NCI-H1417 treated with DMSO at 0.1 percent for 48 hours (cell line): ENCODE results near the gene LRP8.
"Not testable (repeated sequence)": the region's sequence is repeated elsewhere in the genome, so short reads cannot be mapped to it uniquely, and the experiment has no call there.

Experiments used
- DNase-seq: peaks from one replicate; lab custom pipeline; 2025; lab: John Stamatoyannopoulos, UW

The LRP8 gene

GRCh38 chr1:53283156-53283555 lies 44.7 kb downstream of the LRP8 start:
- not testable (repeated sequence) for DNase-seq

GRCh38 chr1:53281133-53281532 lies 46.7 kb downstream of the LRP8 start:
- no peak for DNase-seq

- no peak for DNase-seq
These were observed 47.4 kb downstream of the LRP8 start for GRCh38 chr1:53280496-53280895.

- no peak for DNase-seq
These were observed 48.3 kb downstream of the LRP8 start for GRCh38 chr1:53279296-53280200.

GRCh38 chr1:53278298-53278725 lies 49.6 kb downstream of the LRP8 start:
- no peak for DNase-seq

DNA sequence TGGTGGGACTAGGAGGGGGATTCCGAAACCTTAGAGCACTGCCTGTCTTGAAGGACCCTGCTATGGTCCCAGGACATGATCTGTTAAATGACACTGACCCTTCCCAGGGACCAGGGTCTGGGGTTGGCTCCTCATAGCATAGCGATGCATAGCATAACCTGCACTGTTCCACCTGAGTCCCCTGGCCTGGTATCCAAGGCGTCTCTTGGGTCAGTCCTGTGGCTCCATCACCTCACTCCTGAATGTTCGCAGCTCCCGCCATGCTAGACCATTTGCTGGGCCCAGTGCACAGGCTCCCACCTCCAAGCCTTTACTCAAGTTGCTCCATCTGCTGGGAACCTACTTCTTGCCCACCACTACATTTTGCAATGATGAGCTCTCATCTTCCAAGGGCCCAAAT lies 50.5 kb downstream of the LRP8 start:
- no peak for DNase-seq

DNA sequence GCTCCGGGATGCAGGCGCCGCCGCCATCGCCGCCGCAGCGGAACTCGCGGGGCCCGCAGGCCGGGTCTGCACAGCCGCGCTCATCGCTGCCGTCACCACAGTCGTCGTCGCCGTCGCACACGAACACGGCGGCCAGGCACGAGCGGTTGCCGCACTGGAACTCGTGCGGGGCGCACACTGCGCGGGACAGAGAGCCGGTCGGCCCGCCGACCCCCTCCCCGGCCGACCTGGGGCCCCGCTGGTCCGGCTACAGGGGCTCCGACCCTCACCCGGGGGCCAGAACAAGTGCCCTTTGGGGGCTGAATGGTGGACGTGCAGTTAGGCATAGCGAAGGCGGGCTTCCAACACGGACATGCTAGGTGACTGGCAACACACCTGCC lies 51.0 kb downstream of the LRP8 start:
- no peak for DNase-seq

- DNase-seq = no peak
These were observed 51.5 kb downstream of the LRP8 start for GRCh38 chr1:53276153-53276901.

GRCh38 chr1:53275566-53275965 lies 52.3 kb downstream of the LRP8 start:
- no peak for DNase-seq

DNA sequence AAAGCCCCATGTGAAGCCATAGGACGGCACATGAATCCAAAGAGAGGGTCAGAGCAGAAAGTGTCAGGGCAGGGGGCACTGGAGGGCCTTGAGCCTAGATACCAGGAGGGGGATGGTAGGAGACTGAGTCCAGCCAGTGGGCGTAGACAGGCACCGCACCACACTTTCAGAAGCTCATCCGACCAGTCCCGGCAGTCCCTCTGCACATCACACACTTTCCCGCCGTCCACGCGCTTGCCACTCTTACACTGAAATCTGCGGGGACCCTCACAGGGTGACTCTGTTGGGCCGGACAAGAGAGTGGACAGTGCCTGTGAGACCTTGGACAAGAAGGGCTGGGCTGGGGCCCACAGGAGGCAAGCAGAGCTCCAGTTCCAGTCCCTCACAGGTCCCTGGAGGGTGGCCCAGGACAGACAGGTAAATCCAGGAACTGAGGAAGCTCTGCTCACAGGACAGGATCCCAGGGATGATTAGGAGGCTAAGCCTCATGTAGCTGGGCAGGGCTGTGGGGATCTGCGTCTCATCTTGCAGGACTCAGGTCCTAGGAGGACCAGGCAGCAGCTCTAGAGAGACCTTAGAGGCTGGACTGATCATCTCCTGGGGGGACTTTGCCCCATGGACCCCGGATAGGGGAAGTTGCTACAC lies 53.2 kb downstream of the LRP8 start:
- no peak for DNase-seq

- no peak for DNase-seq
These were observed 53.8 kb downstream of the LRP8 start for GRCh38 chr1:53274026-53274425.

GRCh38 chr1:53273526-53273925 lies 54.3 kb downstream of the LRP8 start:
- no peak for DNase-seq

GRCh38 chr1:53272349-53272748 lies 55.5 kb downstream of the LRP8 start:
- DNase-seq = no peak

DNA sequence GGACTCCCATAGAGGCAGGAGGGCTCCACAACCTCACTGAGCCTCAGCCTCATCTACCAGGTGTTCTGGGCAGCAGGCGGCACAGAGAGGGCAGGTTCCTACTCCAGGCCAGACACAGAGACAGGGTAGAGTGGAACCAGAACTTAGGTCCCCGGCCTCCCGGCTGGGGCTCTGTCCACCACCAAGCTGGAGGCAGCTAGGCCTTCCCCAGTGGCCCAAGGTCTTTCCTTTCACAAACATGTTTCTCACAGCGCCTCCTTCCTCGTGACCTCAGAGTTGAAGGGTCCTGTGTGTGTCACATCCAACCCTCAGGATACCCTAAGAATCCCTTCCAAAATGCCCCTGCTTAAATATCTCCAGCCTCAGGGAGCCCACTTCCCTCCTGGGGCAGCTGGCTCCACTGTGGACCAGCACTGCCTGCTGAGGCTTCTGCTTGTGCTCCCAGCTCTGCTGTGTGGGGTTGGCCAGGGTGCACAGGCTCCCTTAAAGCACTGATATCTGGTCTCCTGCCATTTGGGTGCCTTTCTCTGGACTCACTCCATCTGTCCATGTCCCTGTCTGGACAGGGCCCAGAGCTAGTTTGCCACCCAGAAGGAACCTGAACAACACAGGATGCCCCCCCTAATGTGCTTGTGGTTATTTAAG lies 56.3 kb downstream of the LRP8 start:
- no peak for DNase-seq

- DNase-seq = no peak
These were observed 57.0 kb downstream of the LRP8 start for GRCh38 chr1:53270873-53271272.

- no peak for DNase-seq
These were observed 57.8 kb downstream of the LRP8 start for GRCh38 chr1:53270107-53270506.

GRCh38 chr1:53267761-53268160 lies 60.1 kb downstream of the LRP8 start:
- DNase-seq = no peak

DNA sequence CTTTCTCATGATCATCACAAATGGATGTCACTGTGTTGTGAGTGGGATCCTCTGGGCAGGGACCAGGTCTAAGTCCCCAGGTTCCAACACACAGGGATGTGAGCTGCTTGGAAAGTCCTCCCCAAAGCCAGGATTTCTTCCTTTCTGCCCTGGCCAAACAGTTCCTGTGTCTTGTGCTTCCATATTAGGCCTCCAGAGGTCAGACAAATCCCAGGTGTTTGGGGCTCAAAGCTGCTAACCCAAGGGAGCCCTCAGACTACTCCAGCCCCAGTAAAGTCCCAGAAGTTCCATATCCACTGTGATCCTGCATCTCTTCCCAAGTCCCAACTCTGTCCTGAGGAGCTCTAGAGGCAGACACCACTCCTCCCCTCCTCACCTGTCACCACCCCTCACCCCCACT lies 61.8 kb downstream of the LRP8 start:
- DNase-seq = no peak

- DNase-seq = no peak
These were observed 62.3 kb downstream of the LRP8 start for GRCh38 chr1:53265581-53265980.

DNA sequence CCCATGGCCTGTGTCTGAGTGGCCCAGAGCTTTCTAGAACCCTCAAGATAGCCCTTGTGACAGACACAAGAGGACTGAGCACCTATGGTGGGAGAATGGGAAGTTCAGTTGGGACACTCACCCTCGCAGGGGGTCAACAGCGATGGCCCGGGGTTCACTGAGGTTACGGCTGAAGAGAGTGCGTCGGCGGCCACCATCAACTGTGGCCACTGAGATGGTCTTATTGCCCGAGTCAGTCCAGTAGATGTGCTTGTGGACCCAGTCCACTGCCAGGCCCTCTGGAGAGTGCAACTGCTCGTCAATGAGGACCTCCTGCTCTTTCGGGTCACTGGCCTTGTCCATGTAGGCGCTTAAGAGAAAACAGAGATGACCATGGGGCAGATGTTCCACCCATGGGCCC lies 63.8 kb downstream of the LRP8 start:
- no peak for DNase-seq

GRCh38 chr1:53262000-53262399 lies 65.9 kb downstream of the LRP8 start:
- no peak for DNase-seq

GRCh38 chr1:53260631-53261247 lies 67.1 kb downstream of the LRP8 start:
- DNase-seq = no peak
